Spinal cord (tissue), 10 donors: ENCODE results near the gene SPINK7. TPM values are rescaled to one million over a fixed set of nuclear protein-coding genes. Genes with fewer than 3 reads are reported as not detected.

Experiments used
- DNase-seq, 6 donors: peaks; one replicate each; pipeline versions ENCODE4 v3.0.0 to v3.0.0-alpha.2; 2013 to 2015; ENCODE audit warnings: low spot score in 6 of 6, low read depth in 4 of 6
- H3K27ac ChIP-seq: one replicate; pipeline ENCODE4 v1.5.1; 2013; ENCODE audit warnings: low read depth, low read length, control low read depth
- H3K27me3 ChIP-seq: one replicate; pipeline ENCODE4 v1.6.1; 2013; ENCODE audit warnings: low read length; ENCODE audit not compliant: control insufficient read depth, insufficient read depth
- H3K36me3 ChIP-seq: one replicate; pipeline ENCODE4 v1.6.1; 2013; ENCODE audit warnings: low read length; ENCODE audit not compliant: control insufficient read depth, insufficient read depth
- H3K4me1 ChIP-seq: one replicate; pipeline ENCODE4 v1.6.1; 2013; ENCODE audit warnings: low read length; ENCODE audit not compliant: control insufficient read depth, insufficient read depth
- H3K4me3 ChIP-seq: one replicate; pipeline ENCODE4 v1.5.1; 2013; ENCODE audit warnings: low read depth, low read length, control low read depth
- H3K9me3 ChIP-seq: one replicate; pipeline ENCODE4 v1.6.1; 2013; ENCODE audit warnings: low read length; ENCODE audit not compliant: control insufficient read depth, insufficient read depth
- WGBS: methylation state at CpG from one replicate; pipeline ENCODE4 v1.1.5; 2013; ENCODE audit warnings: missing lambda C conversion rate; ENCODE audit not compliant: insufficient coverage; 5-methylcytosine and 5-hydroxymethylcytosine counted together
- polyA plus RNA-seq, 2 donors: library from polyadenylated mRNA; unstranded; fragments of 120-200 nt; gene quantifications; one replicate each; pipeline ENCODE4 v1.2.1, GENCODE V29; 2013; ENCODE audit not compliant: insufficient read length in 2 of 2
- total RNA-seq, 2 donors: library from RNA; depleted of rRNA in 1 of 2; stranded (reverse); fragments of 120-200 nt in 1 of 2; fragments of >200 nt in 1 of 2; gene quantifications; one replicate each; pipeline versions ENCODE4 v1.2.3 to v1.2.4, GENCODE V29; 2013 to 2014
- donor health status: healthy.

The SPINK7 gene
- total and polyA plus RNA-seq, 4 donors = 0.77 TPM; not detected in 3

DNA sequence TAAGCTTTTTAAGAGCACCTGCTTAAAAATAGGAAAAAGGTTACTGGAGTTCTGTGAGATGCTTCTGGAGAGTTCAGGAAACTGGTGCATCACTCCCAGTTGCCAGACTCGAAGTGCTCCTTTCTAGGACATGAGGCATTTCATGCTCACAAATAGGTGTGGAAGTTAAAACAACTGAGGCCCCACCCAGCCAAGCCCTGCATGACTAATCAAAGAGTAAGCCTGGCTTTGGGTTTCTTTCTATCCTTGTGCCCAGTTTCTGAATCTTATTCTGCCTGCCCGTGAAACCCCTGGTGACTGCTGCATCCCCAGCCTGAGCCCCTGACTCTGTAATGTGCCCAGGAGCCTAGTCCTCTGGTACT lies 30.8 kb downstream of the SPINK7 start:
- Histone ChIP-seq H3K4me1 (no peaks in the 10 kb centered on the region), H3K4me3 (no peak overlapping the region), H3K36me3 (no peaks in the 10 kb centered on the region), H3K9me3 (no peaks in the 10 kb centered on the region), H3K27me3 (no peaks in the 10 kb centered on the region), H3K27ac (no peak overlapping the region)
- 79% methylated on average over 2 of the region's 2 CpGs for WGBS
- DNase-seq = no peak

DNA sequence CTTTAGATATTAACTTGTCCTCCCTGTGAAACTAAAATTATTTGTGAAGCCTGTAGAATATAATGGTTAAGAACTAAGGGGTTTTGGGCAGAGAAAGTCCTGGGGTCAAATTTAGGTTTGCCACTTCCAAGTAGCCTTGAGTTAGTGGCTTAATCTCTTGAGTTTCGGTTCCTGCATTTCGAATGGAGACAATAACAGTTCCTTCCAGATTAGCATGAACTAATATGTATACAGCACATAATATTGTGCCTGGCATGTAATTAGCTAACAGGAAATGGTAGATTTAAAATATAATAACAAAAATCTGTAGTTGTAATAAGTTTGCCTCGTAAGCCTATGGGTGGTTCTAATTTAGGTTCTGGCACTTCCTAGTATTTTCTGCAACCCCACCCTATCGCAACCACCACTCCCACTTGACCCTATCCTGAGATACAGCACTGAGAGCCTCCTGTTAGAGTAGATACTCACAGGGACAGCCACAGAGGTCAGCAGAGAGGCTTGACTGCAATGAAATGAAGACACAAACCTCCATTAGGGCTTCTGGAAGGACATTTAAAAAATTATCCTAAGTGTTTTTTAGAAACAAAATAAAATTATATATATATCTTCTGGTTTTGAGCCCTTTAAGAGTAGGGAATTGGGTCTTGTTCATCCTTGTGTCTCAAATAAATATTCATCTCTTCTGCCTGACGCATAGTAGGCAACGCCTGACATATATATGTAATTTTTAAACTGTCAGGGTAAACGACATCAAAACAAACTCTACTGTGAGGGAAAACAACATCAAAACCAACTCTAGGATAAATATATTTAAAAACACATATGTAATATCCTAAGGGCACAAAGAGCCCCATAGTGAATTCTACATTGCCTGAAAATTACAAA lies 31.6 kb downstream of the SPINK7 start:
- Histone ChIP-seq H3K36me3 (no peaks in the 10 kb centered on the region), H3K9me3 (no peaks in the 10 kb centered on the region), H3K4me1 (no peaks in the 10 kb centered on the region), H3K27ac (no peak overlapping the region), H3K4me3 (no peak overlapping the region), H3K27me3 (no peaks in the 10 kb centered on the region)
- DNase-seq = no peak
- no CpG with 5 or more reads among the region's 7 CpGs for WGBS

DNA sequence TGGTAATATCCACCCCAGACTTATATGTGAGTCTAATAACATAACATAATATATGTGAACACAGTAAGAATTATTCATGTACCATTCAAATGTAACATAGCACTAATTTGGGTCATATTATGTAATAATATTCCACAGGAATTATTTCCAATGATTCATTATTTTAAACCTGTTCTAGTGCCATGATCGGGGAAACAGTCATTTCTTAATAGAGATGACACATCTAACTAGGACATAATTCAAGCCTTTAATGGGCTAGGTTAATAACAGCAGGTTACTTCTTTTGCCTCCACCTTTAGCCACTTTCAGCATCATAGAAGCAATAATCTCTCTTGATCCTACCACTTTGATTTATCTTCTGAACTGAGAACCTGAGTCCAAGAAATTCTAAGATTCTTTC lies 35.5 kb downstream of the SPINK7 start:
- Histone ChIP-seq H3K27ac (no peak overlapping the region), H3K4me1 (no peaks in the 10 kb centered on the region), H3K4me3 (no peak overlapping the region), H3K9me3 (no peaks in the 10 kb centered on the region), H3K36me3 (no peaks in the 10 kb centered on the region), H3K27me3 (no peaks in the 10 kb centered on the region)
- no peak for DNase-seq
- 100% methylated on average over 1 of the region's 1 CpG for WGBS

DNA sequence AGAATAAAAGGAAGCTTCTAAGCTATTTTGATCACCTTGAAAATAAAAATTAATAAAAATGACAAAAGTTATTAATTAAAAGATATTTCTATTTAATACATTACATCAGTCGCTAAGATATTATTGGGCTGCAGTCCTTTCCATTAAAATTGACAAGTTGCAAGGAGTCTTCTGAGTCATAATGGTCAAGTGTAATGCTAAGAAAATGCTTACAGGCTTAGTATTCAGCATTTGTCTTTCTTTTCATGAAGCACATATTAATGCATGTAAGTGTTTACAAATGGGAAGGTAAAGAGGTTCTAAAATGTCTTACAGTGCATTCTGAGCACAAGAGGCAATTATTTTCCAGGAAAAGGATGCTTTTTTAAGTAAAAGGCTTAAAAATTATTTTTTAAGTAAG lies 40.5 kb downstream of the SPINK7 start:
- no peaks in the 10 kb centered on the region for H3K4me1 ChIP-seq
- H3K4me3 ChIP-seq = no peak overlapping the region
- DNase-seq = no peak
- no peaks in the 10 kb centered on the region for H3K27me3 ChIP-seq
- WGBS = no CpG with 5 or more reads among the region's 1 CpG
- no peaks in the 10 kb centered on the region for H3K36me3 ChIP-seq
- H3K27ac ChIP-seq = no peak overlapping the region
- H3K9me3 ChIP-seq = no peaks in the 10 kb centered on the region

DNA sequence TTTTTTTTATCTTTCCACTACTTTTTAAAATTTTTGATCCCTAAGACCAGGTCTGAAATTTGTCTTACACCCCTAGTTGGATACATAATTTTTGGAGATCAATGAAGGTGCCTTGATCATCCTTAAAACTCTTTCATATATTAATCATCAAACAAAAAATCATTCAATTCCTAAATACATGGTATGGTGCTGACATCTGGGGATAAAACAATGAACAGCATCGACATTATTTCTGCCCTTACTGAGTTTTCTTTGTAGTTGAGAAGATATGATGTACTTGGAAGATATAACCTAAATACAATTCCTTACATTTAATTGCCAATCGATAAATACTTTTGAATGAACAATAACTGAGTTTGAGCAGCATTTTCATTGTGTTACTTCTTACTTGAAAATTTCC lies 41.4 kb downstream of the SPINK7 start:
- no peaks in the 10 kb centered on the region for H3K9me3 ChIP-seq
- no peaks in the 10 kb centered on the region for H3K27me3 ChIP-seq
- H3K4me1 ChIP-seq = no peaks in the 10 kb centered on the region
- no peaks in the 10 kb centered on the region for H3K36me3 ChIP-seq
- no peak for DNase-seq
- no peak overlapping the region for H3K27ac ChIP-seq
- WGBS = no CpG with 5 or more reads among the region's 2 CpGs
- H3K4me3 ChIP-seq = no peak overlapping the region

DNA sequence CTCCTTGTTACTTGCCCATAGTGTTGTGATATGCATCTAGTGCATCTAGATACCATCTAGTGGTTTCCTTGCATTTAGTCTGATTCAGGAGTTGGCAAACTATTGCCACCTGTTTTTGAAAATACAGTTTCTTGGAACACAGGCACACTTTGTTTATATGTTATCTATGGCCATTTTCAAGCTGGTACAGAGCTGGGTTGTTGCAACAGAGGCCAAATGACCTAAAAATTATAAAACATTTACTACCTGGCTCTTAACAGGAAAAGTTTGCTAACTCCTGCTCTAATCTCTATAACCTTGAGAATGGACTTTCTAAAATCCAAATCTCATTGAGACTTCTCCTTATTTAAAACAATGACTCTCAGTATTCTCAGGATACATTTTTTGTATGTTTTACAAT lies 52.1 kb downstream of the SPINK7 start:
- H3K36me3 ChIP-seq = no peaks in the 10 kb centered on the region
- H3K27me3 ChIP-seq = no peaks in the 10 kb centered on the region
- no peak overlapping the region for H3K4me3 ChIP-seq
- H3K4me1 ChIP-seq = no peaks in the 10 kb centered on the region
- no peak overlapping the region for H3K27ac ChIP-seq
- DNase-seq = no peak
- peaks cover 4% of the 10 kb centered on the region for H3K9me3 ChIP-seq

Other genes with a start within 250 kb of the SPINK7 start
- gene SPINK5, start 248.4 kb upstream of the SPINK7 start, total RNA-seq = under 1 TPM; 0.06 to 0.10 TPM
- under 1 TPM; 0.09 to 0.24 TPM for gene SPINK5, start 248.4 kb upstream of the SPINK7 start, polyA plus RNA-seq
- gene SPINK14, start 143.9 kb upstream of the SPINK7 start, total RNA-seq = not detected
- gene SPINK14, start 143.9 kb upstream of the SPINK7 start, polyA plus RNA-seq = not detected
- gene SPINK6, start 109.4 kb upstream of the SPINK7 start, total RNA-seq = not detected
- not detected for gene SPINK6, start 109.4 kb upstream of the SPINK7 start, polyA plus RNA-seq
- gene MARCOL, start 73.9 kb upstream of the SPINK7 start, total RNA-seq = not detected
- under 1 TPM in 1 of 2 donors, not detected in 1; 0.14 TPM for gene MARCOL, start 73.9 kb upstream of the SPINK7 start, polyA plus RNA-seq
- not detected for gene SPINK13, start 43.6 kb upstream of the SPINK7 start, total RNA-seq
- 1 to 10 TPM in 1 of 2 donors, under 1 TPM in 1; 0.30 to 1.6 TPM for gene SPINK13, start 43.6 kb upstream of the SPINK7 start, polyA plus RNA-seq
- not detected for gene SPINK9, start 23.1 kb downstream of the SPINK7 start, total RNA-seq
- gene SPINK9, start 23.1 kb downstream of the SPINK7 start, polyA plus RNA-seq = under 1 TPM in 1 of 2 donors, not detected in 1; 0.81 TPM
- gene FBXO38, start 71.5 kb downstream of the SPINK7 start, total RNA-seq = 10 to 100 TPM; 51.7 to 73.5 TPM
- gene FBXO38, start 71.5 kb downstream of the SPINK7 start, polyA plus RNA-seq = 10 to 100 TPM; 29.3 to 33.2 TPM